ENCODE results near the gene CRYAA.

The CRYAA gene

DNA sequence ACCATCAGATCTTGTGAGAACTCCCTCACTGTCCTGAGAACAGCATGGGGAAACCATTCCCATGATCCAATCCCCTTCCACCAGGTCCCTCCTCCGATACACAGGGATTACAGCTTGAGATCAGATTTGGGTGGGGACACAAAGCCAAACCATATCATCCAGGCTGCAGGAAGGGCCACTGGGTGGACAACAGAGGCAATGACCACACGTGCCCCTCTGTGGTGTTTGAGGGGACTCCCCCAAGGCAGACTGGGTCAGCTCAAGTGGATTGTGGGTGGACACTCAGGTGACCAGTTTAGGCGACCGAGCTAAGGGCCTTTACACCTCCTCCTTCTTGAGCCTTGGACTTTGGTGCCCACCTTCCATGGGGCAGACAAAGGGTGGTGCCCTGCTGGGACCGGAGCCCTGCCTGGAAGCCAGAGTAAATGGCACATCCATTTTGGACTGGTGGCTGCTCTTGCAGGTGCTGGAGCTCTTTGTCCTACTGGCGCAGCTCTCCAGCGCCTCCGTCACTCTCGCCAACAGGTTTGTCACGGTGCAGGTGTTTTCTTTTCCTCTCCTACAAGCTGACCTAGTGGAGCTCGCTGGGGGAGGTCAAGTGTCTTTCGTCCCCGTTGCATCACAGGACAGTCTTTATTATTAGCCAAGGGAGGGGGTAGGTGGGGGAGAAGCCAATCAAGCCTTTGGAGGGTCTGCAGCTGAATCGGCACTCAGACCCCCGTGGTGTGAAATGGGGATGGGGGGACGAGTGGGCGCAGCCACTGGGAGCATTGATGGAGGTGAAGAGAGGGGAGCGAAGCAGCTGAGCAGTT, 37.6 kb downstream of the CRYAA start:
- TF ChIP-seq, protein P1, sequence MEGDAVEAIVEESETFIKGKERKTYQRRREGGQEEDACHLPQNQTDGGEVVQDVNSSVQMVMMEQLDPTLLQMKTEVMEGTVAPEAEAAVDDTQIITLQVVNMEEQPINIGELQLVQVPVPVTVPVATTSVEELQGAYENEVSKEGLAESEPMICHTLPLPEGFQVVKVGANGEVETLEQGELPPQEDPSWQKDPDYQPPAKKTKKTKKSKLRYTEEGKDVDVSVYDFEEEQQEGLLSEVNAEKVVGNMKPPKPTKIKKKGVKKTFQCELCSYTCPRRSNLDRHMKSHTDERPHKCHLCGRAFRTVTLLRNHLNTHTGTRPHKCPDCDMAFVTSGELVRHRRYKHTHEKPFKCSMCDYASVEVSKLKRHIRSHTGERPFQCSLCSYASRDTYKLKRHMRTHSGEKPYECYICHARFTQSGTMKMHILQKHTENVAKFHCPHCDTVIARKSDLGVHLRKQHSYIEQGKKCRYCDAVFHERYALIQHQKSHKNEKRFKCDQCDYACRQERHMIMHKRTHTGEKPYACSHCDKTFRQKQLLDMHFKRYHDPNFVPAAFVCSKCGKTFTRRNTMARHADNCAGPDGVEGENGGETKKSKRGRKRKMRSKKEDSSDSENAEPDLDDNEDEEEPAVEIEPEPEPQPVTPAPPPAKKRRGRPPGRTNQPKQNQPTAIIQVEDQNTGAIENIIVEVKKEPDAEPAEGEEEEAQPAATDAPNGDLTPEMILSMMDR (IDR thresholded peaks at IDR 0.05; ENCODE audit: low read depth, low read length): no peak
- no peak for DNase-seq (ENCODE audit: extremely low read depth, low read depth)

DNA sequence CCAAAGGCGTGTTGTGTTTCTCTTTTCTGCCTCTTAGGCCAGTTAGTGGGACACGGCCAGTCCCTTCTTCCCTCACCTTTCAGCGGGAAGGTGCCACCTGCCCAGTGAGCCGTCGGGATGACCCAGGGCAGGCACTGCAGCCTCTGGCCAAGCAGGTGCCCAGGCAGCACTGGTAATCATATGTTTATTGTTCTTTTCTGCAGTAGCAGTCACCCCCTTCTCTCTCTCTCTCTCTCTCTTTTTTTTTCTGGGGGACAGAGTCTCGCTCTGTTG, 38.2 kb downstream of the CRYAA start:
- DNase-seq (ENCODE audit: extremely low read depth, low read depth): no peak
- TF ChIP-seq, protein P1 (IDR thresholded peaks at IDR 0.05; ENCODE audit: low read depth, low read length): no peak

DNA sequence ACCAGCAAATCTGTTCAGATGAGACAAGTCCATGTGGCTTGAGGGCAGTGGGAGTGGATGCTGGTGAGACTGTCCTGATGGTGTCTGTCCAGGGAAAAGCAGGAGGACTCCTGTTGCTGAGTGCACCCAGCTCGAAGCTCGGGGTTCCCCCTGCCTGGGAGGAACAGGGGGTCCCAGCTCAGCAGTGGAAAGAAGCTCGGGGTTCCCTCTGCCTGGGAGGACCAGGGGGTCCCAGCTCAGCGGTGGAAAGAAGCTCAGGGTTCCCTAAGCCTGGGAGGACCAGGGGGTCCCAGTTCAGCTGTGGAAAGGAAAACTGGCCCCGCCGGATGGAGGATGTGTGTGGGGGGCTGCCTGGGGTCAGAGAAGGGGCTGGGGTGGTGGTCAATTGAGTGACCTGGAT, 39.1 kb downstream of the CRYAA start:
- no peak for DNase-seq (ENCODE audit: extremely low read depth, low read depth)

DNA sequence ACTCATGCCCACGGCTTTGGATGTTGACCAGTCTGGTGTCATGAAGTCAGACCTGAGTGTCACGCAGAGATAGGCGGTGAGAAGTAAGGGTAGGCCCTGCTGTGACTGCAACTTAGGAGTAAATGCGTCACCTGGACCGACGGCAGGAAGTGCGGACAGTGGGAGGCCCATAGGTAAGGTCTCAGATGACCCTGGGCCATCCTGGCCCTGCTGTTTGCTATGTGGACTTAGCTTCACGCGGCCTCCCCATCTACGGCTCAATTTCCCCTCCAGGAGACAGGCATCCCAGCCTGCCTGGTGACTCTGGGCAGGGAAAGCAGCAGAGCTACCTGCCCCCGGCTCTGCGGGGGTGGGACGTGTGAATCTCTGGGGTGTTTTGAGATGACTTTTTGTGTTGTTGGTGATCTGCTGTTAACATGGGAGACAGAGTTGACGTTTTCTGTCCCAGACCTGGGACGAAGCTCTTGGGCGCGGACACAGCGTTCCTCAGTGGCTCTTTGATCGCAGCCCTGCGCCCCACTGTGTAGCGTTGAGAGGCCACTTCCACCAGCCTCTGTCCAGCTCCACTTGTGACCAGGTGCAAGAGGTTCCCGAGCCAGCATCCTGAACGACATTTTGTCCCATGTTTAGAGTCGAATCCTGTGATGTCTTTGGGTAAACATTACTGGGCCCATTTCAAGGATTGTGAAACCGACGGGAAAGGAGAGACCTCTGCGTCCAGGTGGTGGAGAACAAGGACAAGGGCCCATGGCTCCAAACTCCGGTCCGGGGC, 39.9 kb downstream of the CRYAA start:
- no peak for DNase-seq (ENCODE audit: extremely low read depth, low read depth)
- TF ChIP-seq, protein P1 (IDR thresholded peaks at IDR 0.05; ENCODE audit: low read depth, low read length): no peak

More for the DNA sequence above, 39.1 kb downstream of the CRYAA start:
- TF ChIP-seq, protein P1 (IDR thresholded peaks at IDR 0.05; ENCODE audit: low read depth, low read length): no peak

DNA sequence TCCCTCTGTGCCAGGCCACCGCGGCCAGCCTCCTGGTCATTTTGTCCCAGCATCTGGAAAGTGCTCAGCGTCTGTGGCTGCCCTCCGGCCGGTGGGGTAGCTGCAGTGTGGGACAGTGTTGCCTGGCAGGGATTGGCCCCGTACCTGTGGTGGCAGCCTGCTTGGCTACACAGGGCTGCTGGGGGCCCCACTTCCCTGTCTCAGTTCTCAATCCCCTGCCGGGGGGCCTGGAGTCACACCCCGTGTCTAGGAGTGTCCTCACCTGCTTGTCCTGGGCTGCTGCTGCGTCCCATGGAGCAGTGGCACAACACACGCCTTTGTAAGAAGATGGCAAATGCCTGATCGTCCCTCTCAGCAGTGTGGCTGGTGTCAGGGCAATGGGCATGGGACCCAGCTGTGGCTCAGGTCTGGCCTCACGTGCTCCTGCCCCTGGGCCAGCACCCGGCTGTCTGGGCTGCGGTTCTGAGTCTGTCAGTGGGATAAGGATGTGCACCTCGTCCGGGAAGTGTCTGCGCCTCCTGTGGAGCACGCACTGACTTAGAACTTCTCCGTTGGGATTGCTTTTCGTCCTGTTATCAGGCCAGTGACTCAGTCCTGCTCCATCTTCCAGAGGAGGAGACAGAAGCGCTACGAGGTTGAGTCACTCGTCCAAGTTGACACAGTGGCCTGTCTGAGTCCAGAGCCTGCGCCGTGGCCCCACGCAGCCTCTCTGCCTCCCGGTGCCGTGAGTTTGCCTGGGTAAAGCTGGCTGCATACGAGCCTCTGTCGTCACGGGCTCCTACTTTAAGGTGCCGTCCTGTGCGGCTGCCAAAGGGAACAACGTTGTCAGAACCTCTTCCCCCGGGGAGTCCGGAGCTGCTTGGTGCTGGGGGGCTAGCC, 41.0 kb downstream of the CRYAA start:
- no peak for DNase-seq (ENCODE audit: extremely low read depth, low read depth)
- TF ChIP-seq, protein P1 (IDR thresholded peaks at IDR 0.05; ENCODE audit: low read depth, low read length): no peak

DNA sequence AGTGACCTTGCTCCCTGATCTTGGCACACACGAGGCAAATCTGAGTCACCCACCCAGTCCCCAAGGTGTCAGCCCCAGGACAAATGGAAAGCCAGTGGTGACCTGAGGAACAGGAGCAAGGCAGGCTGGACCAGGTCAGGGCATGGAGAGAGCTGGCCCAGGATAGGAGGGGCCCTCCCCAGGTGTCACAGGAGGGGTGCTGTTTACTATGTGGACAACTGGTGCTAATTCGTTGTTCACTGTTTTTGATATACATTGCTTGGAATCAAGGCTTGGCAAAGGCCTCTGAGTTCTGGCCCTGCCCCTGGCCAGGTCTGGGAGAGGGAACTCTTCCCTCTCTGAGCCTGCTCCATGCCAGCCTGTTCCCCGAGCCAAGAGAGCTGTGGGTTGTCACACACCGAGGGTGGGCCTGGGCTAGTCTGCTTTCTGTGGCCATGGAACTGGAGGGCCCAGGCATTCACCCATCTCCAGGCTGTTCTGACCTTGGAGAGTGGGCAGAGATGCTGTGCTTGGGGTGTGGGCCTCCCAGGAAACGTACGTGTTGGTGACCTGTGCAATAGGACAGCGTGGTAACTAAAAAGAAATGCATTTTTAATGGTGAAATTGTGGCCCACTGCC, 41.8 kb downstream of the CRYAA start:
- TF ChIP-seq, protein P1 (IDR thresholded peaks at IDR 0.05; ENCODE audit: low read depth, low read length): no peak

More for the DNA sequence above, 41.8 kb downstream of the CRYAA start:
- DNase-seq (ENCODE audit: extremely low read depth, low read depth): no peak

All from AG09319 (cell line).